ENCODE data around the gene ERG.

Gene ERG

DNA sequence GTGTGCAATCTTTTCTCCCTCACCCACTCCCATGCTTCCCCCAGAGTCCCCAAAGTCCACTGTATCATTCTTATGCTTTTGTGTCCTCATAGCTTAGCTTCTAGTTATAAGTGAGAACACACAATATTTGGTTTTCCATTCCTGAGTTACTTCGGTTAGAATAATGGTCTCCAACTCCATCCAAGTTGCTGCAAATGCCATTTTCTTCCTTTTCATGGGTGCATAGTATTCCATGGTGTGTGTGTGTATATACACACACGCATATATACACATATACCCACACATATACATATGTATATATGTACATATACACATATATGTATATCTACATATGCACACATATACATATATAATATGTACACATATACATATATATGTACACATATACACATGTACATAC, 69.3 kb downstream of the ERG start:
- no peak for DNase-seq

DNA sequence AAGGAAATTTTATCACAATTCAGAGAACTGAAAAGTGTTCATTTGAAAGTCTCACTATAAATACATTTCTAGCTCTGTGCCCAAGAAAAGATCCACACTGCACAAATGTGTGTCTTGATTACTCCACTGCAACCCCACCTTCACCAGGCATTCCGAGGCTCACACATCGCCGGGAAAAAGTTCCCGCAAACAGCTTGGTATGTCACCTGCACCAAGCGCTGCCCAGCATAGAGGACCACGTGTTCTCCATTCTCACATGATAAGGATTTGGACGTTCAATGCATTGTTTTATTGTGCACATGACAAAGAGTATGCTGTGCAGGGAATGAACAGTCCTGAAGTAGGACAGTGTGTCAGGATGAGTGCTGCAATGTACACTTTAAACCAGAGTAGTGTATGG, 70.1 kb downstream of the ERG start:
- no peak for DNase-seq

DNA sequence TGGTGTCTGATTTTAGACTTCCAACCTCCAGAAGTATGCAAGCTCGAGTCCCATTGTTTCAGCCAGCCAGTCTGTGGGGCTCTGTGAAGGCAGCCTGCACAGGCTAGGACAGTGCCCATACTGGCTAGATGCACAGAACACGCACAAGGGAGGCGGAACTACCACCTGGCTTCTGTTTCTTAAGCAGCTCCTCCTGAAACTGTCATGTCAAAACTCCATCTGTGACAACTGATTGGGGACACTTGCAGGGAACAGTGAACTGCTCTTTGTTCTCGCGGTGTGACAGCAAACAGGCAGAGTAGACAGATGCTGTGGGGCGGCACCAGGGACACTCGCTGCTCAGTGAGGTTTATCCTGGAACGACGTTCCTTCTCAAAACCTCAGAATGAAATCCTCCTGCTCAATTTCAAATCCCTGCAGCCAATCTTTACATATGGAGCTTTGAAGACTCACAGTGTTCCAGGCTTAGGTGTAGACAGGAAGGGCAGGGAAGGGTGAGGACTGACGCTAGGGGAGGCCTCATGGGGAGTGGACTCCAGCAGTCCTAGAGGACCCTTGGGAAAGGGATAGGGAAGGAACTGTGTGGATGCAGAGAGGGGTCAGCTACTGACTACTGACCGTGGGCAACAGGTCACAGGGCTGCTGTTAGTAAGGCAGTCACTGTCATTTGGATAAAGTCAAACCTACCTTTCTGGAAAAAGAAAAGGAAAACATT, 73.8 kb downstream of the ERG start:
- DNase-seq = no peak

DNA sequence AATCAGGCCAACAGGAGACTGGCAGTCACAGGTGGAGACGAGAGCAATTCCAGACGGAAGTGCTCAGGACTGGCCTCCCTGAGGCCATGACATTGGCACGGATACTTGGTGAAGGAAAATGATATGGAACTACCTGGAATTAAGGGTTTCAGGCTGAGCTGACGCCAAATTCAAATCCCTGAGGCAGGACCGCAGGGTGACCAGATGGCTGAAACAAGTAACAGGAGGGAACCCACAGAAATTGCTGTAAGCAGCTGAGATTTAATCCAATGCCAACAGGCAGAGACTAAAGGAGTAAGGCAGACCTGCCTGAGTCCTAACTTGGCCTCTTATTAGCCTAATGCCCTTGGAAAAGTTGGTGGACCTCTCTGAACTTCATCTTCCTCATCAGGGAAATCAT, 76.2 kb downstream of the ERG start:
- no peak for DNase-seq

DNA sequence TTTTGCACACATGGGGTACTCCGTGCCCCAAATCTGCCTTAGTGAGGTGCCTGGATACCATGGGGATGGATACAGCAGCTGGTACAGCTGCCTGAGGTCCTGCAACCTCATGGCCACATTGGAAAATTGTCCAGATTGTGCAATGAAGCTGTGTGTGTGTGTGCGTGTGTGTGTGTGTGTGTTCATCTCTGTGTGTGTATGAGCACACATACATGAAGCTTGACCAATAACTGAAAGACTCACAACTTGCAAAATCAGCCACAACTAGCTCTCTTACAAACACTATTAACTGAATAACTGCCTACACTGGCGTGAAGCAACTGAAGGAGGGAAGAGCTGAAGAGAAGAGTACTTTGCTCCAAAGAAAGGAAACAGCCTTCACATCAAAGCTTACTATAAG, 78.1 kb downstream of the ERG start:
- no peak for DNase-seq

DNA sequence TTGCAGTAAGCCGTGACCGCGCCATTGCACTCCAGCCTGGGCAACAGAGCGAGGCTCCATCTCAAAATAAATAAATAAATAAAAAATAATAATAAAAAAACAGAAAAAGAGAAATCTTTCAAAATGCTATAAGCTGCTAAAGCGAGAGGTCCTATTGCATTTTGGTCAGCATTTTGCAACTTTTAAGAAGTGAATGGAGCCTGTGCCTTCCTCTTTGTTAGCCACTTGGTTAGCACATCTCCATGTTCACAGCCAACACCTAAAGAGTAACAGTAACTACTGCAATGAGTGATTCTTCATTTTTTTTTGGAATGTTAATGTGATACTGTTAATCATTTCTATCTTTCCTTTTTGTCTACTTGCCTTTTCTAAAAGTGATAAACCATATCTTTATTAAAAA, 80.6 kb downstream of the ERG start:
- no peak for DNase-seq

DNA sequence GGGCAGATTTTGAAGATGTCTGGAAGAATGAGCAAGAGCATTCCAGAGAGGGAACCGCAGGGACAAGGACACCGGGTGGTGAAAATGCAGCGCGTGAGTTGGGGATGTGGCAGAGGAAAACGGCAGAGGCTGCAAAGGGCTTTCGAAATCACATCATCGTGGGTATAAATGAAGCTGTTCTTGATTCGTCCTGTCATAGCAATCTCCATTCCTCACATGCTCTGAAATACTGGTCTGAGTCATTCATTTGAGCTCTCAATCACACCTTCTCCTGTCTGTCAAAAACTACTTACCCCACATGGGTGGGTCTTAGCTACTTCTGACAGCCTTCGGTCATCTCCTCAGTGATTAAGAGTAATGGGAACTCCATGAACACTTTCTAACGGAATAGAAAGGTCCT, 81.5 kb downstream of the ERG start:
- no peak for DNase-seq

DNA sequence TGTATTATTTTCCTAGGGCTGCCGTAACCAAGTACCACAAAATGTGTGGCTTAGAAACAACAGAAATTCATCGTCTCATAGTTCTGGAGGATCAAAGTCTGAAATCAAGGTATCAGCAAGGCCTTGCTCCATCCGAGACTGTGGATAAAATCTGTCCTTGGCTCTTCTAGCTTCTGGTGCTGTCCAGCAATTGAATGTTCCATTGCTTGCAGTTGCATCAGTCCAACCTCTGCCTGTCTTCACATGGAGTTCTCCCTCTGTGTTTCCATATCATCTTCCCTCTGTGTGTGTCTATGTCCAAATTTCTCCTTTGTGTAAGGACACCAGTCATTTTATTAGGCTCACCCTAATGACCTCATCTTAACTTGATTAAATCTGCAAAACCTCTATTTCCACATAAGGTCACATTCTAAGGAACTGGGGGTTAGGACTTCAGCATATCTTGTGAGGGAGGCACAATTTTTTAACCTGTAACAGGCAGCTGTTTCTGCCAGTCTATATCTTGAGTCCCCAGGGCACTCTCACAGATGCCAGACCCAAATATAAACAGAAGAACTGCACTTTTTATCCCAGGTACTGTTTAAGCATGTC, 84.2 kb downstream of the ERG start:
- DNase-seq = no peak

DNA sequence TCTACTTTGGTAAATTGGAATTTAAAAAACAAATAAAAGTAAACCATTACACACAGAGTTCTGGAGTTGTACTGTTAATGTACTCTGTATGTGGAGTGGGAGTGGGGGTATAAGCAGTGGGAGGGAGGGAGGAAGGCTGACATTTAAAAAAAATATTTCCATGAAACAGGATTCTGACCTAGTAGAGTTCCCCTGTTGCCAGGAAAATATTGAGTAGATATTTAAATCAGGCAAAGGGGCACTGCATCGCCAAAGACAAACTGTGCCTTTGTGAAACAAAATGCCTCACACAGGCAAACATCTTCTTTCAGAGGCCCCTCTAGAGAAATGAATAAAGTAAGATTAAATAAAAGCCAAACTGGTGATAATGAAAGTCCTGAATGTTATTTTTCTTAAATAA, 87.8 kb downstream of the ERG start:
- no peak for DNase-seq

DNA sequence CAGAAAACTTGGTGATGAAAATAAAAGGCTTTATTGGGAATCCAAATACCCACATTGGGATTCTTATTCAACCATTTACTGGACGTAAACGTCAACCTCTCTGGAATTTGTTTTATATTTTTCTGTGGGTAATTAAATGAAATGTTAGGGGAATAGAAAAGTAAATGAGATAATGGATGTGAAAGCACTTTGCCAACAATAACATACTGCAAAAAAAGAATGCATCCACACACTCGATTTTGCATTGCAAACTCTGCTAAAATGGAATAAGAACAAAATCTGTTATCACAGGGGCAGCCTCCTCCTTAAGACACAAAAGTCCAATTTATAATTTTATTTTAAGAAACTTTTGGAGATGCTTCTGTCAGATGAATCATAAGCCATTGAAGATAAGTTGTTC, 88.4 kb downstream of the ERG start:
- no peak for DNase-seq

DNA sequence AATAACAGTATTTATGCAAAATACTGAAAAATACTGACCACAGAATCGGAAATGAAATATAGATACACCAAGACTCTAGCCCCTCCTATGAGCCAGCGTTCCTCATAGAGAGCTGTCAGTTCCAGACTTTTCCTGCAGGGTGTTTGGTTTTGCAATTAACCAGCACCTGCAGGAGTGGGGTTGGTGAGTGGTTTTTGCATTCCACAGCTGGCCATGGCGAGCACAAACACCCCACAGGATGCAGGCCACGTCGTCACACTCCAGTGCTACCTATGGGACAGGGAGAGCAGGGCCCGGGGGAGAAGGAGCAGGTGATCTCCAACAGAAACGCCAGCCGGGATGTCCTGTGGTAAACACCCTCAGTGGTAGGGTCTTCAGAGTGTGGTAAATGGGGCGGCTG, 94.1 kb downstream of the ERG start:
- no peak for DNase-seq

DNA sequence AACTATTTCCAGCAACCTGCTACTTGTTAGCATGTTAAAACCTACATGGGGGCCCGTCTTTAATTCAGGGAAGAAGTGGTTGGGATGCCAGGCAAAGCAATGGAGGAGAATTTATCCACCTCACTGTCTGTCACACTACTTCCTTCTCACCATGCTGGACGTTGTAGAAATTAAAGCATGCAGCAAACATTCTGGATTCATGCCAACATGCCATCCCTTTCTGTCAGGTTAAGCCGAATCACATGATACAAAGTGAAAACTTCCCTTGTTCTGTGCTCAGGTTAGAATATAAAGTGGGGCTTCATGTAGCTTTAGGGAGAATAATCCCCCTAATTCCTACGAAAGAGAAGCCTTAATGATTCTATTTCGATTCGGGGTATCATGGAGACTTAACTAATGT, 95.5 kb downstream of the ERG start:
- no peak for DNase-seq

DNA sequence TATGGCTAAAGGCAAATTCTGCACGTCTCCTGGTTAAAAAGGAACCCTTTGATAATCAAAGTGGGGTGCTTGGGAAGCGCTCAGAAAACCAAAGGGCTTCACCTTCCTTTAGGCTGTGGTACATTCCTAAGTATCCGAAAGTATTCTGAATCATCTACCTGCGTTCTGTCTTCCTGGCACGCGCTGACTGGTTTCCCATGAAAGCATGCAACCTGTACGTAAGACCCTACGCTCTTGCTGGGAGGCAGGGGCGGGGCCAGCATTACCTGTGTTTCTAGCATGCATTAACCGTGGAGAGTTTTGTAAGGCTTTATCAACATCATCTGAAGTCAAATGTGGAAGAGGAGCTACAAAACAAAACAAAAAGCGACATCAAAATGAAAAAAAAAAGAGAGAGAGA, 96.0 kb downstream of the ERG start:
- DNase-seq = no peak

DNA sequence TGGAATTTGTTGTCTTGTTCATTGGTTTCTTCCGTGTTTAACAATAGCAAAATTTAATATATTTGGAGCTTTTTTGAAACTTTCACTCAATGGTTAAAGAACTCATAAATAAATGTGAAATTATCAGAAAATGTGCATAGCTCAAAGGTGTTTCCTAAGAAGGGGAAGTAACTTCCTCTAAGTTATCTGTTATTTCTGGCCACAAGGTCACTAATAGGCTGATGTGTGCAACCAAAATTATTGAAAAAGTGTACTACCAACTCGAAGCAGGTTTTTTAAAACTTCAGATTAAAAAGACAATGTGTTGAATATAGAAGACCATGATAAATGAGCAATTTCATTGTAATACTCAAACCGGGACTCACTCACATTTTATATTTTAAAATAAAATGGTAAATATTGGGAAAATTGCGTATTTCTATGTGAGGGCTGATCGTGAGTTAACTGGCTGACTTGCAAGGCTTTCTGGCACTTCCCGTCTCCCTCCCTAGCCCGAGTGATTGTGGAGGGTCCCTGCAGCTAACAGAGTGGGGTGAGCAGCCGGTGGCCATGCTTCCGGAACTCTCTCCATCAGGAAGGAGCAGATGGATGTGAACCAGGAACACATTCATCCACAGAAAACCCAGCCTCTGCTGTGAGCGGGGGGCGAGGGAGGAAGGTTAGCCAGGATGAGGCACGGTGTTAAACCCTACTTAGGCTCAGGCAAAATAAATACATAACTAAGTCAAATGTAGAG, 96.9 kb downstream of the ERG start:
- no peak for DNase-seq

DNA sequence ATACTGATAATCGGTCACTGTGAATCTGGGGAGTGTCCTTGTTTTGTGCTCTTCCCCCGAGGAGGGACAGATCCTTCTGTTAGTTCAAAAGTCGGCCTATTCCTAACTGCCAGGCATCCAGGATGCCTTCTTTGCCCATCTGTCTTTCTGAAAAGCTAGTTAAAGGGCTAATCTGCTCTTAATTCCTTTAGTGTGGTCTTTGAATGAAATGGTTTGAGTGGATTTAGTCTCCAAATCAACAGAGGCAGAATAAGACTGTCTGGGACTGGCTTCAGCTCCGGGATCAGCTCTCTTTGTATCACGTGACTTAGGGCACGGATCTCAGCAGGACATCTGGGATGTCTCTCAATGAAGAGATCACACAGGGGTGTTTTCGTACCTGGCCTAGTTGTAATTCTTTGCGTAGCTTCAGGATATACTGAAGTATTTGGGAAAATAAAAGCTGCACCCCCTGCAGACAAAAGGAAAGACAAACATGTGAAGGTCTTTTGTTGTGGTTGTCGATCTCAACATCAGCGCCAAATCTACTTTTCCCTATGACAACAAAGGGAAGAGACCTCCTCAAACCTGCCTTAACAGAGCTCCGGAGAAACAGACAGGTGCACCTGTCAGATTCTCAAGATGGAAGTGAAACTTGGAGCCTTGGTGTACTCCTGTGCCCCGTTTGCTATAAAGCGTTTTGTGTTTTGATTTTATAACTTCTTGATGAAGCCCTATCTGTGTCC, 97.9 kb downstream of the ERG start:
- DNase-seq = no peak

DNA sequence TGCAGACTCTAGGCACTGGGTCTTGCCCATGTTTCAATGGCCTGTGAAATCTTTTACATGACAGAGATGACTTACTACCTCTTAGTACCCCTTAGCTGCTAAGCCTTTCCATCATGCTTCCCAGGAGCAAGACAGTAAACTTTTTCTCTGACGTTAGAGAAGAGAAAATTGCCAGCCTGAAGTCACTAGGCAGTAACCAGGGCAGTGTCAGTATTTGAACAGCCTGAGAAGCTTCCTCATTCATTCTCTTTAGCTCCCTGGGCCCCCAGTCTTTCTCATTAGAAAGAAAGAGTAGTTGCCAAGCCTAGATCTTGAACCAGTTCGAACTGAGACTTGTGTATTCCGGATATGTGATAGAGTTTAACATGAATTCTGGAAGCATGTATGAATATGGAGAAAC, 99.2 kb downstream of the ERG start:
- no peak for DNase-seq

DNA sequence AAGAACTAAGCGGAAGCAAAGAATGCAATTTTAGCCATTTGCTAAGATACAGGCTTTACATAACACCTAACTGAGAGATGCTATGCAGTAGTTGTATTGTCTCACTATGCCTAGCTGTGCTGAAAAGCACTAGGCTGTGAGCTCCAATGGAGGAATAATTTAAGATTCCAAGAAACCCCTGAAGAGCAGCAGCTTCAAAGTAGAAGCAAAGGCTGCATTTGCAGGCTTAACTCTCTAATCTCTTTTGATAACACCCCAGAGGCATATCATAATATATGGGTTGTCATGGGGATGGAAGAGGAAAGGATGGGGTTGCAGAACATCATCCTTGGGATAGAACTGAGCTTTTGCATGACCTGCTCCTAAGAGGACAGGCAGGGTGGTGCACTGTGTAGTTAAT, 102.0 kb downstream of the ERG start:
- DNase-seq = no peak

DNA sequence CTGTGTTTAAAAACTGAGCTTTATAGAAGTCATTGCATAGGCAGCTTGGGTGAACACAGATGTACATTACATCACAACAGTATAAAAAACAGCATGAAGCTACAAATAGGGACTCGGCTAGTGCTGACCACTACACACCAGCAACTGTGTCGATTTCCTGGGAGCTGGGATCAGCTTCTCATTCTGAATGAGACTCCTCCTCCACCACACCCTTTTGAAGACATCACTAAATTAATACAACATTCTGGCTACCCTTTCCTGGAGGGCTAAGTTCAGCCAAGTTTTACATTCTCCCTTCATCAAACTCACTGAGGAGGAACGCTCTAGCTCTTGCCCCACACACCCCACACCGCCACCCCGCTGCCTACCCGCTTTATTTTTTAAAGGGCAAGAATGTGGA, 102.7 kb downstream of the ERG start:
- DNase-seq = no peak

DNA sequence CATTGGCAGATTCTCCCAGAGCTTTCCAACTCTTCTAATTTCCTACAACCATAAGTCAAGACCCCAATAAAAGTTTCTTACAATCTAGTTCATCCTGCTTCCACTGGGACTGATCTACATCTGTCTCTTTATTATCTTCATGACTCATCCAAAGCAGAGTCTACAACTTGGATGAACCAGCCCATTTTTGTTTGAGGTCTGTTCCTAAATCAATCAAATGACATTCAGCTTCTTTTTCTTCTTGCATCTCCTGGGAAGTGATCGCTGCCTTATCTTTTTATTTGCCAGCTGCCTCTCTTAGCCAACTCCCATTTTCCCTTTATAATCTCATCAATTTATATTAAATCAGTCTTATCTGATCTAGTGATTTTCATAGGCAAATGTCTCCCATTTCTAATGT, 105.6 kb downstream of the ERG start:
- no peak for DNase-seq

DNA sequence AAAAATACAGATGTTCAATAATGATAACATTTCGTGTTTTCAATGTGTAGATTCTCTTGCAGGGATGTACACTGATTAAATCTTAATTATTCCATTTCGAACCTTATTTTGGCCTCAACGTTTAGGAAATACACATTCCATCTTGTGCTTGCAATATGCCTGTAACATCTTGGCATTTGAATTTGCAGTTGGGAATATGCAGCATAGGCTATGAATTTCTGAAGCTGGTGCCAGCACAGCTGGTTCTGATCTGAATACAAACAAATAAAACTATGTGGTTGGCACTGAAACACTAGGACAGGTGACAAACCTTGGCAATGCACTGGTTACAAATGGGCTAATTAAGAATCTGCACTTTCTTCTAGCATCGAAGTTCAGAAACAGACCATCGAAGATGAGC, 108.4 kb downstream of the ERG start:
- DNase-seq = no peak

DNA sequence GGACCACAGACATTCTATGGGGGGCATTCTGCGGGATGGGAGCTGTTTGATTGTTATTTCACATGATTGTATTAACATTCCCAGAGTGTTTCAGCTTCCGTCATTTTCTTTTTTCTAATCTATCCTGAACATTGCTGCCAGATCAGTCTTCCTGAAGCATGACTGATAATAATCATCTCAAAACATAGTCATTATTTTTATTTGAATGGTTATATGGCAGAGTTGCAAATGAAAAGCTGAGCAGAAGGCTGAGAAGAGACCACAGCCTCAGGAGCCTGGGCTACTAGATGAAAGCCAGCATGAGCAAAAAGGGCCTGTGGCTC, 109.0 kb downstream of the ERG start:
- DNase-seq = no peak

DNA sequence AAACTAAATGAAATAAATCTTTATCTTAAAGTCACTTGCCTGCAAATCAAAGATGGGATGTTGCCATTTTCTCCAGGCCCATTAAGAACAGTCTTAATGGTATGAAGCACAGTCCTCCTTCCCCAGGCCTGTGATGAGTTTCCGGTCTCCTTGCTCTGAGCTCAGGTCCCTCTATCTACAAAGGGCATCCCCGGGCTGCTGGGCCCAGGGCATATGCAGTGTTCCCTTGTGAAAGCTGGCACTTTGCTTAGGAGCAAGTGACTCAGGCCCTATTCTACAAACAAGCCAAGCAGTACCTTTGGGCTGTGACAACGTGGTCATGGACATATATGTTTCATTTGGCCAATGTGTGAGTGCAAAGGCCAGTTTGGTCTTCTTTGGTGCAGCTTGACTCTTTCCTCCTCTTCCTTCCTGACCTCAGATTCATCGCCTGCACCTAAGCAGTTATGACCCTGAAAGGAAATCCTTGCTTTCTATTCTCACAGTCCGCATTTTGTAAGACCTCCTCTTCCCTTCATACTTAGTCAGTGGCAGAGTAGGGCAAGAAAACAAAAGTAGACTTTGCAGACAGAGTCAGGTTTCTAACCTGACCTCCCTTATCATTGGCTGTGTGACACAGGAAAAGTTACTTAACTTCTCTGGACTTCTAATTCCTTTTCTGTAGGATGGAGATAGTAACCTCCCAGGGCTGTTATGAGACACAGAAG, 109.5 kb downstream of the ERG start:
- no peak for DNase-seq

DNA sequence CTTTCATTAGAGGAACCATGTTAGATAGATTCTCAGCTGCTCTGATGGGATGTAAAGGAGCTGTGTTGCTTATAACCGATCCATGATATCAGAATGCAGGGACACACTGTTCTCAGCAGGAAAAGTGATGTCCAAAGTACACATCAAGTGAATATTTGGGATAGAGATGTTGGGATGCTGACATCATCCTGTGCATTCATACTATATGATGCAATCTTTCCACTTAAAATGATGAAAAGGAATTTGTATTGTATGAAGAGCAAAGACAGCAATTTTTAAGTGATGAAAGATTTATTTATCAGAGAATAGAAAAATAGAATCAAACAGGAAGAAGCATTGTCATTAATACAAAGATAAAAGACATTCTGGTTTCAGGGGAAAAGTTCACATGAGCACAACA, 110.1 kb downstream of the ERG start:
- no peak for DNase-seq

Data from T1000 (cell line).